ENCODE data around the gene COA7. TPM values are rescaled to one million over a fixed set of nuclear protein-coding genes. Genes with fewer than 3 reads are reported as not detected.
"Not testable (repeated sequence)": the region's sequence is repeated elsewhere in the genome, so short reads cannot be mapped to it uniquely, and the experiment has no call there.

The COA7 gene
- total RNA-seq, 2 donors from 2014 or later: 23.5 to 29.9 TPM

- Mint-ChIP-seq H3K4me3 (no peak overlapping the region), H3K27me3 (ENCODE audit: insufficient read depth) (no peaks in the 10 kb centered on the region), H3K27ac (no peak overlapping the region), H3K4me1 (no peaks in the 10 kb centered on the region), H3K9me3 (peaks cover 11% of the 10 kb centered on the region), H3K36me3 (ENCODE audit: low read depth) (peaks cover 42% of the 10 kb centered on the region)
- TF ChIP-seq CTCF (conservative IDR thresholded peaks at IDR 0.05): no peak
- H3K36me3 ChIP-seq (ENCODE audit: control insufficient read depth, insufficient read depth, low read length): peaks cover 46% of the 10 kb centered on the region
- H3K27ac ChIP-seq (ENCODE audit: low read depth, low read length): no peak overlapping the region
- WGBS, 2 experiments (ENCODE audit: insufficient coverage in 1 of 2, insufficient read length in 1 of 2): 93 to 96% methylated on average over 1 of the region's 1 CpG
- no peak overlapping the region for H3K9ac ChIP-seq (ENCODE audit: extremely low read depth, low read length, poor library complexity, severe bottlenecking)
- H3K27me3 ChIP-seq (ENCODE audit: control insufficient read depth, insufficient read depth, low read length, poor library complexity, severe bottlenecking): no peaks in the 10 kb centered on the region
- H3K4me1 ChIP-seq (ENCODE audit: control insufficient read depth, insufficient read depth, low read length): no peaks in the 10 kb centered on the region
- H3K4me3 ChIP-seq (ENCODE audit: low read length): no peak overlapping the region
- DNase-seq: no peak
- H3K9me3 ChIP-seq (ENCODE audit: control insufficient read depth, low read length): peaks cover 4% of the 10 kb centered on the region
Measured at GRCh38 chr1:52693843-52694242, 4.3 kb downstream of the COA7 start.

- not testable (repeated sequence) for H3K27ac Mint-ChIP-seq; H3K27ac ChIP-seq (ENCODE audit: low read depth, low read length); H3K27me3 ChIP-seq (ENCODE audit: control insufficient read depth, insufficient read depth, low read length, poor library complexity, severe bottlenecking); H3K9ac ChIP-seq (ENCODE audit: extremely low read depth, low read length, poor library complexity, severe bottlenecking); H3K4me1 Mint-ChIP-seq; DNase-seq; H3K4me1 ChIP-seq (ENCODE audit: control insufficient read depth, insufficient read depth, low read length); H3K9me3 ChIP-seq (ENCODE audit: control insufficient read depth, low read length); H3K4me3 Mint-ChIP-seq; H3K27me3 Mint-ChIP-seq (ENCODE audit: insufficient read depth); H3K4me3 ChIP-seq (ENCODE audit: low read length)
- peaks cover 46% of the 10 kb centered on the region for H3K36me3 Mint-ChIP-seq (ENCODE audit: low read depth)
- peaks cover 11% of the 10 kb centered on the region for H3K9me3 Mint-ChIP-seq
- WGBS, 2 experiments (ENCODE audit: insufficient coverage in 1 of 2, insufficient read length in 1 of 2): 96% methylated on average over 4 to 10 of the region's 10 CpGs
- peaks cover 50% of the 10 kb centered on the region for H3K36me3 ChIP-seq (ENCODE audit: control insufficient read depth, insufficient read depth, low read length)
Measured at GRCh38 chr1:52693351-52693750, 4.8 kb downstream of the COA7 start.

- peaks cover 6% of the 10 kb centered on the region for H3K9me3 Mint-ChIP-seq
- H3K4me3 ChIP-seq (ENCODE audit: low read length): no peak overlapping the region
- no peaks in the 10 kb centered on the region for H3K4me1 ChIP-seq (ENCODE audit: control insufficient read depth, insufficient read depth, low read length)
- H3K9ac ChIP-seq (ENCODE audit: extremely low read depth, low read length, poor library complexity, severe bottlenecking): no peak overlapping the region
- peaks cover 56% of the 10 kb centered on the region for H3K36me3 ChIP-seq (ENCODE audit: control insufficient read depth, insufficient read depth, low read length)
- no peak overlapping the region for H3K27ac Mint-ChIP-seq
- H3K27ac ChIP-seq (ENCODE audit: low read depth, low read length): no peak overlapping the region
- H3K4me3 Mint-ChIP-seq: no peak overlapping the region
- no peak for TF ChIP-seq CTCF (conservative IDR thresholded peaks at IDR 0.05)
- no peak for DNase-seq
- no peaks in the 10 kb centered on the region for H3K27me3 ChIP-seq (ENCODE audit: control insufficient read depth, insufficient read depth, low read length, poor library complexity, severe bottlenecking)
- 97 to 100% methylated on average over 2 to 4 of the region's 4 CpGs for WGBS, 2 experiments (ENCODE audit: insufficient coverage in 1 of 2, insufficient read length in 1 of 2)
- H3K9me3 ChIP-seq (ENCODE audit: control insufficient read depth, low read length): peaks cover 4% of the 10 kb centered on the region
- peaks cover 51% of the 10 kb centered on the region for H3K36me3 Mint-ChIP-seq (ENCODE audit: low read depth)
- H3K27me3 Mint-ChIP-seq (ENCODE audit: insufficient read depth): no peaks in the 10 kb centered on the region
- no peaks in the 10 kb centered on the region for H3K4me1 Mint-ChIP-seq
Measured at GRCh38 chr1:52692697-52693096, 5.5 kb downstream of the COA7 start.

- no peaks in the 10 kb centered on the region for H3K27me3 Mint-ChIP-seq (ENCODE audit: insufficient read depth)
- Histone ChIP-seq H3K36me3 (ENCODE audit: control insufficient read depth, insufficient read depth, low read length) (peaks cover 65% of the 10 kb centered on the region), H3K9me3 (ENCODE audit: control insufficient read depth, low read length) (peaks cover 4% of the 10 kb centered on the region), H3K27me3 (ENCODE audit: control insufficient read depth, insufficient read depth, low read length, poor library complexity, severe bottlenecking) (no peaks in the 10 kb centered on the region), H3K27ac (ENCODE audit: low read depth, low read length) (no peak overlapping the region), H3K9ac (ENCODE audit: extremely low read depth, low read length, poor library complexity, severe bottlenecking) (no peak overlapping the region), H3K4me3 (ENCODE audit: low read length) (no peak overlapping the region), H3K4me1 (ENCODE audit: control insufficient read depth, insufficient read depth, low read length) (no peaks in the 10 kb centered on the region)
- no peaks in the 10 kb centered on the region for H3K4me1 Mint-ChIP-seq
- no peak for TF ChIP-seq CTCF (conservative IDR thresholded peaks at IDR 0.05)
- no peak for DNase-seq
- no peak overlapping the region for H3K27ac Mint-ChIP-seq
- H3K9me3 Mint-ChIP-seq: no peaks in the 10 kb centered on the region
- H3K36me3 Mint-ChIP-seq (ENCODE audit: low read depth): peaks cover 51% of the 10 kb centered on the region
- 90 to 93% methylated on average over 3 of the region's 3 CpGs for WGBS, 2 experiments (ENCODE audit: insufficient coverage in 1 of 2, insufficient read length in 1 of 2)
- no peak overlapping the region for H3K4me3 Mint-ChIP-seq
Measured at GRCh38 chr1:52691821-52692220, 6.3 kb downstream of the COA7 start.
